IPS DF 4.7 (cell line): ENCODE results near the gene ANKK1.

Experiments
- DNase-seq: peaks from one replicate; pipeline ENCODE4 v3.0.0-alpha.2; 2013; ENCODE audit warnings: low spot score; ENCODE audit errors: extremely low read depth

ANKK1 gene

GRCh38 chr11:113387605-113388211 is at the start of gene ANKK1:
Gene ANKK1, plus strand, starts transcription at chr11:113387779. Its CDS starts 106 bp downstream, at chr11:113387885.
- DNase-seq = no peak

GRCh38 chr11:113338730-113339129 is 48.8 kb upstream of the ANKK1 start:
- DNase-seq = no peak

GRCh38 chr11:113339929-113340589 is 47.5 kb upstream of the ANKK1 start:
- no peak for DNase-seq

- no peak for DNase-seq
Measured at GRCh38 chr11:113341388-113342165, 46.0 kb upstream of the ANKK1 start.

GRCh38 chr11:113345978-113346377 is 41.6 kb upstream of the ANKK1 start:
- DNase-seq = no peak

GRCh38 chr11:113349528-113349927 is 38.1 kb upstream of the ANKK1 start:
- no peak for DNase-seq

- DNase-seq = no peak
Measured at GRCh38 chr11:113350336-113351067, 37.1 kb upstream of the ANKK1 start.

- DNase-seq = no peak
Measured at GRCh38 chr11:113351068-113351450, 36.5 kb upstream of the ANKK1 start.

GRCh38 chr11:113351480-113351879 is 36.1 kb upstream of the ANKK1 start:
- DNase-seq = no peak

GRCh38 chr11:113356203-113356602 is 31.4 kb upstream of the ANKK1 start:
- DNase-seq = no peak

GRCh38 chr11:113363406-113363805 is 24.2 kb upstream of the ANKK1 start:
- no peak for DNase-seq

GRCh38 chr11:113363996-113364641 is 23.5 kb upstream of the ANKK1 start:
- DNase-seq = no peak

- no peak for DNase-seq
Measured at GRCh38 chr11:113365895-113366294, 21.7 kb upstream of the ANKK1 start.

GRCh38 chr11:113369411-113369810 is 18.2 kb upstream of the ANKK1 start:
- DNase-seq = no peak

- DNase-seq = no peak
Measured at GRCh38 chr11:113370634-113371033, 16.9 kb upstream of the ANKK1 start.

GRCh38 chr11:113372309-113372708 is 15.3 kb upstream of the ANKK1 start:
- no peak for DNase-seq

GRCh38 chr11:113373306-113373705 is 14.3 kb upstream of the ANKK1 start:
- no peak for DNase-seq

GRCh38 chr11:113373981-113374560 is 13.5 kb upstream of the ANKK1 start:
- no peak for DNase-seq

GRCh38 chr11:113375402-113375801 is 12.2 kb upstream of the ANKK1 start:
- DNase-seq = no peak

- no peak for DNase-seq
Measured at GRCh38 chr11:113376156-113376555, 11.4 kb upstream of the ANKK1 start.
